Measurements from ENCODE around the gene TTC9C.
A peak's percentile ranks its signal among the peaks of the same experiment; 100 is the strongest.
"Not testable (repeated sequence)": the region's sequence is repeated elsewhere in the genome, so short reads cannot be mapped to it uniquely, and the experiment has no call there.

Gene TTC9C

GRCh38 chr11:62708793-62709192, 19.5 kb upstream of the TTC9C start:
- DNase-seq (ENCODE audit: extremely low spot score, insufficient read length, low read depth) (no peak), FAIRE-seq (no peak)

DNA sequence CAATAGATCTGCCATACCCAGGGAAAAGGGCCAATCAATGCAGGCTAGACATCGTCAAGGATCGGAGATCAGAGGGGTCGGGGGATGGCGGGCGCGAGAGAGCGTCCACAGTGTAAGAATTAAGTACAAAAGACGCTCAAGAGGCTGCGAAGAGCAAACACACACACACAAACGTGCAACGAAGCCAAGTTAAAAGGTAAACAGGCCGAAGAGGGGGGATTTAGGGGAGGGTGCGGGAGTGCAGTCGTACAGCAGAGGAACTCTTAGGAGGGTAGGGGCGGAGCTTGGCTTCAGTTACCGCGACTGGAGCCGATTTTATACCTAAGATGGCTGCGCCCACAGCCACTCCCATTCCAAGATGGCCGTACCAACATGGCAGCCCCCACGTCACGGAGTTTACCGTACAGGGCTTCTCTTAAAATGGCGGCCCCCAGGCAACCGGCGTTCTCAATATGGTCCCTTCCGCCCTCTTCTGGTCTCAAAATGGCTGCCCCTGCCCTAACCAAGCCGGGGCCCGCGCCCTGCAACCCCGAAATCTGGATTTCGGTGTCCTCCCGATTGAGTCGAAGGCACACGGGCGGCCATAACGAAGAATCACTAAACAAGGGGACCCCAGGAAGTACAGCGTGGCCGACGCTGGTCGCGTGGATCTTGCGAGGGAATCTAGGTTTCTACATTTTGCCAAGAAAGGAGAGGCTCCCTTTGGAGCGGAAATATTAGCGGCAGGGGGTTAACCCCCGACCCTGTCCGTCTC, 18.9 kb upstream of the TTC9C start:
- DNase-seq (ENCODE audit: extremely low spot score, insufficient read length, low read depth) (peak; percentile 80), FAIRE-seq (peak; percentile 97)

- DNase-seq (ENCODE audit: extremely low spot score, insufficient read length, low read depth), result no peak
- no peak for FAIRE-seq
Observed at GRCh38 chr11:62710001-62710345, 18.3 kb upstream of the TTC9C start.

- DNase-seq (ENCODE audit: extremely low spot score, insufficient read length, low read depth), result no peak
- FAIRE-seq, result no peak
Observed at GRCh38 chr11:62712276-62712812, 15.9 kb upstream of the TTC9C start.

- DNase-seq (ENCODE audit: extremely low spot score, insufficient read length, low read depth) (no peak), FAIRE-seq (no peak)
Observed at GRCh38 chr11:62712861-62713260, 15.4 kb upstream of the TTC9C start.

- DNase-seq (ENCODE audit: extremely low spot score, insufficient read length, low read depth), result no peak
- FAIRE-seq, result no peak
Observed at GRCh38 chr11:62713343-62713742, 14.9 kb upstream of the TTC9C start.

DNA sequence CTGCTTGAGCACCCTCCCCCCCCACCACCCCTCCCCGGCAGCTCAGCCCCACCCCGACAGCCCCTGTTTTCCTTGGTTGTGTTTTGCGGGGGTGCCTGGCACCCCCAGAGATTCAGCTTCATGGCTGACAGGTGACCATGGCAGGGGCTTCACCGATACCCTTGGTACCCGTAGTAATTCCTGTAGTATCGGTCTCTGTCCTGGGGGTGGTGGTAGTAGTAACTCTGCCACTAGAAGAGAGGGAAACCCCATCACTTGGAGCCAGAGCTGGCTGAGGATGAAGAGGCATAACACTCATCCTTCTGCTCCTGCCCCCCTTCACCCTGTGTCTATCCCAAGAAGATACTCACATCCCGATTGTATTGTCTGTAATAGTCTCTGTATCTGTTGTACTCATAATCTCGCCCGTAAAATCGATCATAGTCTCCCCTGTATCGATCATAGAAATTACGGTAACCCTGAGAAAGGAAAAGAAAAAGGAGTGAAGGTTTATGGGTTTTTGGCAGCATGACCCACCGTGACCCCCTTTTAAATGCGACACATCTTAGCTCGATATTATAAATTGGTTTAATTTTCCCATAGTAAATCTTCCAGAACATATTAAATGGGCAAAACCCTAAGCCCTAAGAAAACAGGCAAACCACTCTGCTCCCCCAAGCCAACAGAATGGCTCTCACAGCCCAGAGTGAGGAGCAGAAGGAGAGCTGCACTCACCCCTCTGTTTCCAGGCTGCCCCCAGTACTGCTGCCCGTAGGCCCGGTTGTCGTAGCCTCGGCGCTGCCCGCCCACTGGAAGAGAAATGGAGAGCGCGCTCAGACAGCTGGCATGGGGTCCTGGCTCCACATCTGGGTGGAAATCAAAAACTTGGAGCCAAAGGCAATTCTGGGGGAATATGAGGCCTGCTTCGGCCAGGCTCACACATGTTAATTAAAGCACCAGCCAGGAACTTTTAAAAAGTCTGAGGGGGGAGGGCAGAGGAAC, 12.8 kb upstream of the TTC9C start:
- FAIRE-seq (no peak), DNase-seq (ENCODE audit: extremely low spot score, insufficient read length, low read depth) (no peak)

DNA sequence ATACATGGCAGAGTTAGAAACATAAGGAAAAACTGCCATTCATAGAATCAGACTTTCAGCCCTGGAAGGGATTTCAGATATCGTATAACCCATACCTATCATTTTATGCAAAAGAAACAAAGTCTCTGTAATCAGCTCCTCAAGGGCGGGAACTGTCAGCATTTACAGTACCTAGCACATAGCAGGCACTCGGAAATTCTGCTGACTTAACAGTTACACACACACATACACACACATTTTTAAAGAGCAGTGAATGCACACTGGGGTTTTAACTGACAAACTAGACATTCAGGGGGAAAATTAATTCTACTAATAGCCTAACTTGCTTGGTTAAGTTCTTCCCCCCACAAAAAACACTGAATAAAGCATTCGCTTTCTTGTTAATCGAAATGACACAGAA, 12.1 kb upstream of the TTC9C start:
- FAIRE-seq, result no peak
- DNase-seq (ENCODE audit: extremely low spot score, insufficient read length, low read depth), result no peak

DNA sequence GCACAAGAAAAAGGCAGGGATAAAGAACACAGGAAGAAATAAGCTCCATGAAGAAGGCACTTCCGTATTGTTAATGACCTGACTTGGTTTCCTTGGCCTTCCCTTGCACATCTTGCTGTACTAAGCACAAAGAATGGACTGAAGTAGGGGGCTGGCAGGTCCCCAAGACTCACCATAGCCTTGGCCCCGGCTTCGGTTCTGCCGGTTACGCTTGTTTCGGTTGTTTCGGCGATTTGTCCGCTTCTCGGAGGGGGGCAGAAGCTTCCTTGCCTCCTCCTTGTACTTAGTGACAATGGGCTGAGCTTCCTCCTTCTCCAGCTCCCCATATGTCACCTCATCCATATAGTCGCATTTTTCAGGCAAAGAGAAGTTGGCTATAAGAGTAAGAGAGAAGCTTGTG, 11.5 kb upstream of the TTC9C start:
- DNase-seq (ENCODE audit: extremely low spot score, insufficient read length, low read depth) (no peak), FAIRE-seq (no peak)

DNA sequence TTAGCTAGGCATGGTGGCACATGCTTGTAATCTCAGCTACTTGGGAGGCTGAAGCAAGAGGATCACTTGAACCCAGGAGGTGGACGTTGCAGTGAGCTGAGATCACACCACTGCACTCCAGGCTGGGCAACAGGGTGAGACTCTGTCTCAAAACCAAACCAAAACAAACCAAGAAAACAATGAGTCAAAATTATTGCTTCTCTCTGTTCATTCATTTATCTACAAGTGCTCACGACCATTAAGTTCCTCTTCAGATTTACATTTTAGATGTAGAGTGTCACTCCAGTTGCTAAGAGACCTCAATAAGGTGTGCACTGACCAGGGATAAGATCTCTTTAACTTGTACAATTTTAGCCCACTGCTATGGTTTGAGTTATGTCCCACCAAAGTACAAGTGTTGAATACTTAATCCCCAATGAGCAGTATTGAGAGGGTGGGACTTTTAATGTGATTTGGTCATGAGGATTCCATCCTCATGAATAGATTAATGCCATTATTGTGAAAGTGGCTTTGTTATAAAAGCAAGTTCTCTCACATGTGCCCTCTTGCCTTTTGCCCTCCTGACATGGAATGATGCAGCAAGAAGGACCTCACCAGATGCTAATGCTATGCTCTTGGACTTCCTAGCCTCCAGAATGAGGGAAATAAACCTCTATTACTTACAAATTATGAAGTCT, 8.8 kb upstream of the TTC9C start:
- FAIRE-seq, result no peak

DNA sequence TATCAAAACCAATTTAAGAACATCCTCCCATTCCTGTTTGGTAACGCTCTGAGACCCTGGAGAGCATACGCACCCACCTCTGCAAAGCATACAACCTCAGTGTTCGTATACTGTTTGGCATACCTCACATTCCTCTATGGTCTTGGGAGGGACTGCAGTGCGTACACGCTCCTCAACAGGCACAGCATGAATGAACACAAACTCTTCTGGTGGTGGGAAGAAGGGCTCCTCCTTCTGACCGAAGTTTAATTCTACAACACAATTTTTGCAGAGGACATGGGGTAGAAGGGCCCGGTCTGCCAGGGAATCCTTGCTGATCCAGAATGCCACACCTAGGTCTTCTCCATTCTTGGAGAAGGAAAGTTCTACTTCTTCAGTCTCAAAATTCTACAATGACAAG, 6.3 kb upstream of the TTC9C start:
- no peak for DNase-seq (ENCODE audit: extremely low spot score, insufficient read length, low read depth)
- no peak for FAIRE-seq

More for the DNA sequence above, 8.8 kb upstream of the TTC9C start:
- DNase-seq (ENCODE audit: extremely low spot score, insufficient read length, low read depth), result no peak

GRCh38 chr11:62724171-62724570, 4.1 kb upstream of the TTC9C start:
- DNase-seq (ENCODE audit: extremely low spot score, insufficient read length, low read depth) (no peak), FAIRE-seq (no peak)

- FAIRE-seq, result no peak
- DNase-seq (ENCODE audit: extremely low spot score, insufficient read length, low read depth), result no peak
Observed at GRCh38 chr11:62725646-62726045, 2.6 kb upstream of the TTC9C start.

- FAIRE-seq (no peak), DNase-seq (ENCODE audit: extremely low spot score, insufficient read length, low read depth) (no peak)
Observed at GRCh38 chr11:62726156-62726914, 2.0 kb upstream of the TTC9C start.

DNA sequence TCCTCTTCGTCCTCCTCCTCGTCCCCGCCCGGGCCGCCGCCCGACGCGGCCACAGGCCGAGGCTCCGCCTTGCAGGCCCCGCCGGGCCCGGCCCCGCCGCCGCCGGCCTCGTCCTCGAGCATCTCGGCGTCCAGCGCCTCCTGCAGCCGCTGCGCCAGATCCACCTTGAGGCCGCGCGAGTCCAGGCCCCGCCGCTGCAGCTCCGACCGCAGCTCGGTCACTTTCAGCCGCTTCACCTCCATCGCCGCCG, 1.4 kb upstream of the TTC9C start:
- DNase-seq (ENCODE audit: extremely low spot score, insufficient read length, low read depth) (no peak), FAIRE-seq (no peak)

- DNase-seq (ENCODE audit: extremely low spot score, insufficient read length, low read depth), result peak; percentile 93
- FAIRE-seq, result peak; percentile 94
Observed at GRCh38 chr11:62727165-62727871, 968 bp upstream of the TTC9C start, which contains the start of gene HNRNPUL2. Gene HNRNPUL2 (minus strand): TSS chr11:62727457. CDS start chr11:62727156, 301 bp downstream.

DNA sequence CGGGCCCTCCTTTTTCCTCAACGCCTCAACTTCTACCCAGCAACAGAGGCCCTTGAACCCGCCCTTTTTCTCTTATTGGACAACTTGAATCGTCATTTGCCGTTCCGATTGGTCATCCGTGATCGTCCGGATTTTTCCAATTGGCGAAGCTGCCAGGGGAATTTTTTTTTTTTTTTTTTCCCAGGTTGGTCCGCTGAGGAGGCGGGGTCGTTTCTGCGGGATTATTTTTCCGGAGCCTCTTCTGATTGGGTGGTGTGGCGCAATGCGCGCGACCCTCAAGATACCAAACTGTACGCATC, 465 bp upstream of the TTC9C start:
- no peak for FAIRE-seq
- DNase-seq (ENCODE audit: extremely low spot score, insufficient read length, low read depth), result peak; percentile 56

DNA sequence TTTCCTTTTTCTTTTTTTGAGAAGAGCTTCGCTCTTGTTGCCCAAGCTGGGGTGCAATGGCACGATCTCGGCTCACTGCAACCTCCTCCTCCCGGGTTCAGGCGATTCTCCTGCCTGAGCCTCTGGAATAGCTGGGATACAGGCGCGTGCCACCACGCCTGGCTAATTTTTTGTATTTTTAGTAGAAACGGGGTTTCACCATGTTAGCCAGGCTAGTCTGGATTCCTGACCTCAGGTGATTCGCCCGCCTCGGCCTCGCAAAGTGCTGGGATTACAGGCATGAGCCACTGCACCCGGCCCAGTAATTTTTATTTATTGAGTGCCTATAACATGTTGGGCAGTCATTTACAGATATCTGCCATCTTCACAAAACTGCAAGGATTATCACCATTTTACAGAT, 1.8 kb downstream of the TTC9C start:
- not testable (repeated sequence) for DNase-seq (ENCODE audit: extremely low spot score, insufficient read length, low read depth); FAIRE-seq

- DNase-seq (ENCODE audit: extremely low spot score, insufficient read length, low read depth), result no peak
- no peak for FAIRE-seq
Observed at GRCh38 chr11:62732830-62733229, 4.5 kb downstream of the TTC9C start.

Measured in GM18507 (cell line).